ENCODE results near the gene ARMH3. TPM values are rescaled to one million over a fixed set of nuclear protein-coding genes. Genes with fewer than 3 reads are reported as not detected.

Gene ARMH3
- total RNA-seq, 1 donor from 2014 or later: 28.8 TPM

DNA sequence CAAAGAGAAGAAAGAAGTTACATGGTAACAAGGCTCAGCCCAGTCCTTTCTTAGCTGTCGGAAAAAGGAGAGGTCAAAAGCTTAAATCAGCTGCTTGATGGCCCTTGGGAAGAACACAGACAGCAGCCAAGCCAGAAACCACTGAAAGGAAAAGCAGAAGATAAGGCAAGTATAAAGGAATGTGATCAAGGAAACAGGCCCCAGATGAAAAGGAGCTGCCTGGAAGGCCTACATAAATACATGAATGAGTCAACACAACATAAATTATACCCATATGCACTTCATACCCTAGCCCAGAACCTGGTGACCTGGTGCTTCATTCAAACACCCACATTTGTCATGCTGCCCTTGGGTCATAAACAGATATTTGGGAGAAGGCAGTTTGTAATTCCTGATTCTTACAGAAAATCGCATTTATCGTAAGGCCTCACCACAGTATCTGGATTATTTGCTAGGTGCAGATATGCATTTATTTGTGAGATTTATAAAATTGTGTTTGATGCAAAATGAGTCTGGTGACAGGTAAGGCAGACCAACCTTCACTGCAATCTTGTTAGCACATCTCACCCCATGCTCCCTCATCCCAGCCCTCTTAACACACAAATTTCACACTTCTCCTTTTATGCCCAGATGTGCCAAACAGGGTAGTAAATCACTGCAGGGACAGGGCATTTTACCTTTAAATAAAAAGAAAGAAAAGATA lies 117.5 kb downstream of the ARMH3 start:
- Mint-ChIP-seq H3K36me3 (ENCODE audit: unreplicated experiment) (peaks cover 13% of the 10 kb centered on the region), H3K4me3 (ENCODE audit: unreplicated experiment) (no peak overlapping the region), H3K9me3 (ENCODE audit: unreplicated experiment) (no peaks in the 10 kb centered on the region), H3K27ac (ENCODE audit: unreplicated experiment) (peak overlapping the region; percentile 74), H3K4me1 (ENCODE audit: unreplicated experiment) (peaks cover 47% of the 10 kb centered on the region), H3K27me3 (ENCODE audit: unreplicated experiment) (no peaks in the 10 kb centered on the region)
- DNase-seq (ENCODE audit: extremely low spot score, unreplicated experiment): no peak
- TF ChIP-seq, protein P1, sequence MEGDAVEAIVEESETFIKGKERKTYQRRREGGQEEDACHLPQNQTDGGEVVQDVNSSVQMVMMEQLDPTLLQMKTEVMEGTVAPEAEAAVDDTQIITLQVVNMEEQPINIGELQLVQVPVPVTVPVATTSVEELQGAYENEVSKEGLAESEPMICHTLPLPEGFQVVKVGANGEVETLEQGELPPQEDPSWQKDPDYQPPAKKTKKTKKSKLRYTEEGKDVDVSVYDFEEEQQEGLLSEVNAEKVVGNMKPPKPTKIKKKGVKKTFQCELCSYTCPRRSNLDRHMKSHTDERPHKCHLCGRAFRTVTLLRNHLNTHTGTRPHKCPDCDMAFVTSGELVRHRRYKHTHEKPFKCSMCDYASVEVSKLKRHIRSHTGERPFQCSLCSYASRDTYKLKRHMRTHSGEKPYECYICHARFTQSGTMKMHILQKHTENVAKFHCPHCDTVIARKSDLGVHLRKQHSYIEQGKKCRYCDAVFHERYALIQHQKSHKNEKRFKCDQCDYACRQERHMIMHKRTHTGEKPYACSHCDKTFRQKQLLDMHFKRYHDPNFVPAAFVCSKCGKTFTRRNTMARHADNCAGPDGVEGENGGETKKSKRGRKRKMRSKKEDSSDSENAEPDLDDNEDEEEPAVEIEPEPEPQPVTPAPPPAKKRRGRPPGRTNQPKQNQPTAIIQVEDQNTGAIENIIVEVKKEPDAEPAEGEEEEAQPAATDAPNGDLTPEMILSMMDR (IDR thresholded peaks at IDR 0.05): no peak

DNA sequence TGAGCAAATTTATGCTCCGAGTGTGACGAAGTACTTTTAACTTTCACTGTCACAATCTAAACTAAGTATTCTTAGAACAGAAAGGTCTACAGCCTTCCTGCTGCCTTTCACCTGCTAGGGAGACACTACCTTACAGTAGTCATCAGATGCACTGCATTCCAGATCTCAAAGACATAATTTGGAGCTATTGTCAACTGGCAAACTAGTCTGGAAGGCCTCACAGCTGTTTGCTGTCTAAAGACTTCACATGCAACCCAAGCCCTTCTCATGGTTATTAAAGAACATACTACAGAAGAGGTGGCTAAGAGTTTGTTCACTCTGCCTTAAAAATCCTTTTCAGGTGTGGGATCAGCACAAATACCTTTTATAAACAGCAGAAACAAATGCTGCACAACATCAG lies 120.5 kb downstream of the ARMH3 start:
- Mint-ChIP-seq H3K27me3 (ENCODE audit: unreplicated experiment) (no peaks in the 10 kb centered on the region), H3K36me3 (ENCODE audit: unreplicated experiment) (peaks cover 8% of the 10 kb centered on the region), H3K9me3 (ENCODE audit: unreplicated experiment) (no peaks in the 10 kb centered on the region), H3K27ac (ENCODE audit: unreplicated experiment) (no peak overlapping the region), H3K4me3 (ENCODE audit: unreplicated experiment) (no peak overlapping the region), H3K4me1 (ENCODE audit: unreplicated experiment) (peaks cover 37% of the 10 kb centered on the region)
- TF ChIP-seq, protein P1 (IDR thresholded peaks at IDR 0.05): no peak
- no peak for DNase-seq (ENCODE audit: extremely low spot score, unreplicated experiment)

DNA sequence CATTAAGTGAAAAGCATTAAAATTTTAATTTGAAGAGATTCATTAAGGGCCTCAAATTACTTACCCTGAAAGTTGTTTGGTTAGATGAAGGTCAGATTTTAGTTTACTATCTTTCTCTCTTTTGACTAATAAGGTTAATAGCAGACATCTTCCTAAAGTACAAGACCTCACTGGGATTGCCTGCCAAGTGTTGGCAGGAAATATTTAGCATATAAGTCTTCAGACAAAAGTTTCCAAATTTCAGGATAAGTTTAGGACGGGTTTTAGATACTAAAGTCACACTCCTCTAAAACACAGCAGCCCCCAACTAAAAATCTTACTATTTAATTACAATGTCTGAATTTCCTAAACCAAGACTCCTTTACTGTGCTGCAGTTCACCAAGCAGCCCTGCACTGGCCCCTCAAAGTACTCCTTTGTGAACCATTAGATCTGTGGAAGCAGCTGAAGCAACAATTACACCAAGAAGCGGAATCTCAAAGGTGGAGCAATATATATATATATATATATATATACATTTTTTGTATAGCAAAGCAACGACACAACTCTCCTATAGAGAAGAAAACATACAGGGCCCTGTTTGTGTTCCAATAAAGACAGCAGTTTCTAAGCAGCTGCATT lies 121.2 kb downstream of the ARMH3 start:
- TF ChIP-seq, protein P1 (IDR thresholded peaks at IDR 0.05): no peak
- H3K27ac Mint-ChIP-seq (ENCODE audit: unreplicated experiment): no peak overlapping the region
- H3K4me1 Mint-ChIP-seq (ENCODE audit: unreplicated experiment): peaks cover 32% of the 10 kb centered on the region
- H3K9me3 Mint-ChIP-seq (ENCODE audit: unreplicated experiment): no peaks in the 10 kb centered on the region
- H3K36me3 Mint-ChIP-seq (ENCODE audit: unreplicated experiment): peaks cover 8% of the 10 kb centered on the region
- no peaks in the 10 kb centered on the region for H3K27me3 Mint-ChIP-seq (ENCODE audit: unreplicated experiment)
- H3K4me3 Mint-ChIP-seq (ENCODE audit: unreplicated experiment): no peak overlapping the region
- DNase-seq (ENCODE audit: extremely low spot score, unreplicated experiment): no peak

DNA sequence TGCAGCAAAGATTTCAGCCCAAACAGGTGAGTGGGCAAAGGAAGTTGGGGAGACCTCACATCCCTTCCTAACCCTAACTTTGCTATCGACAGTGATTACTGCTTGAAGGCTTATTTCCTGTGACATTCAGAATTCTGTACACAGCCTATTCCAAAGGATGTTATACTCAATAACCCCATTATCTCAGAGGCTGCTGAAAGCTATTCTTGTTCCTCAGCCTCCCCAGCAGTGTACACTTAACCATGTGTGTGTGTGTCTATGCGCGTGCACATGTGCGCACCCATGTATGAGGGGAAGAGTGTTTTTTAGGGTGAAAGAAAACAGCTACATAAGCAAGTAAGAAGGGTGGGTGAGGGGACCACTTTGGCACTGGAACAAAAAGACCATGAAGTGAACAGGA lies 122.0 kb downstream of the ARMH3 start:
- Mint-ChIP-seq H3K27ac (ENCODE audit: unreplicated experiment) (no peak overlapping the region), H3K27me3 (ENCODE audit: unreplicated experiment) (no peaks in the 10 kb centered on the region), H3K4me3 (ENCODE audit: unreplicated experiment) (no peak overlapping the region), H3K4me1 (ENCODE audit: unreplicated experiment) (peaks cover 24% of the 10 kb centered on the region), H3K36me3 (ENCODE audit: unreplicated experiment) (peaks cover 8% of the 10 kb centered on the region), H3K9me3 (ENCODE audit: unreplicated experiment) (no peaks in the 10 kb centered on the region)
- DNase-seq (ENCODE audit: extremely low spot score, unreplicated experiment): no peak
- TF ChIP-seq, protein P1 (IDR thresholded peaks at IDR 0.05): no peak

- Mint-ChIP-seq H3K9me3 (ENCODE audit: unreplicated experiment) (no peaks in the 10 kb centered on the region), H3K36me3 (ENCODE audit: unreplicated experiment) (peaks cover 10% of the 10 kb centered on the region), H3K27me3 (ENCODE audit: unreplicated experiment) (no peaks in the 10 kb centered on the region), H3K4me1 (ENCODE audit: unreplicated experiment) (peaks cover 8% of the 10 kb centered on the region), H3K4me3 (ENCODE audit: unreplicated experiment) (no peak overlapping the region), H3K27ac (ENCODE audit: unreplicated experiment) (no peak overlapping the region)
- TF ChIP-seq, protein P1 (IDR thresholded peaks at IDR 0.05): no peak
- DNase-seq (ENCODE audit: extremely low spot score, unreplicated experiment): no peak
These were observed 123.8 kb downstream of the ARMH3 start for GRCh38 chr10:101932183-101932582.
